GM18858 (cell line): ENCODE data around the gene ARL5C.
A peak's percentile ranks its signal among the peaks of the same experiment; 100 is the strongest.

Experiments used
- ATAC-seq: cut with Tn5 transposase; IDR thresholded peaks from one replicate; pipeline ENCODE4 v1.9.1; 2021; ENCODE audit not compliant: unreplicated experiment

The ARL5C gene

DNA sequence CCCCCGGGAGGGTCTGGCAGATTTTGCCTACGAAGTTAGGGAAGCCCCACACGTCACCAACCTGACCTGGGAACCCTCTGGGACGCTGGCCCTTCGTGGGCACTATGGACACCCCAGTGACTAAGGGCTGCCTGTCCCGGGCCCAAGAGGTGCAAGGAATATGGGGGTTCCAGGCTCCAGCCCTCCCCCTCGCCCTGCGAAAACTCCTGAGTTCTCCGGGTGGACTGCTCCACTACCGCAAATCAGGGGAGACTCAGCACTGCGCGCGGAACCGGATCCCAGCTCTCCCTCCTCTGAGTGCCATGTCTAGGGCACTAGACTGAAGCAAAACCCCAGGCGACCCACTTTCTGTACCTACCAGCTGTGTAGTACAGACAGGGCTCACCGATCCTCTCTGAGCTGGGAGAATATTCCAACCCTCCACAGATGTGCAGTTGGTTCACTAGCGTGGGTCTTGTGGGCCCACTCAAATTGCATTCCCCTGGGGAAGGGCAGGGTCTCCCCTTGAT lies at the start of gene ARL5C:
TSS of gene ARL5C (minus strand) at position 321 of the 509 bp plus-strand sequence. CDS start 401 bp downstream, outside the sequence.
- no peak for ATAC-seq

DNA sequence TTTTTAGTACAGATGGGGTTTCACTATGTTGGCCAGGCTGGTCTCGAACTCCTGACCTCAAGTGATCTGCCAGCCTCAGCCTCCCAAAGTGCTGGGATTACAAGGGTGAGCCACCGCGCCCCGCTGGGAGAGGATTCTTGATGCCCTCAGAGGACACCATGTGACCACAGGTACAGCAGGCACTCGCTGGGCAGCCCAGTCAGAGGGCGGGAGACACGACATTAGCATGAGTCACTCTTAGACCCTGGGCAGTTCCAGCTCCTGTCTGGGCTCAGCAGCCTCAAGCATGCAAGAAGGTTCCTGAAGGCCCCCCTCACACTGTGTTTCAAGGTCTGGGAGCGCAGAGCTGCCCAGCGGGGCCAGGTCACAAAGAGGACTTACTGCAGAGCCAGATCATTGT lies 47.9 kb upstream of the ARL5C start:
- ATAC-seq: no peak

DNA sequence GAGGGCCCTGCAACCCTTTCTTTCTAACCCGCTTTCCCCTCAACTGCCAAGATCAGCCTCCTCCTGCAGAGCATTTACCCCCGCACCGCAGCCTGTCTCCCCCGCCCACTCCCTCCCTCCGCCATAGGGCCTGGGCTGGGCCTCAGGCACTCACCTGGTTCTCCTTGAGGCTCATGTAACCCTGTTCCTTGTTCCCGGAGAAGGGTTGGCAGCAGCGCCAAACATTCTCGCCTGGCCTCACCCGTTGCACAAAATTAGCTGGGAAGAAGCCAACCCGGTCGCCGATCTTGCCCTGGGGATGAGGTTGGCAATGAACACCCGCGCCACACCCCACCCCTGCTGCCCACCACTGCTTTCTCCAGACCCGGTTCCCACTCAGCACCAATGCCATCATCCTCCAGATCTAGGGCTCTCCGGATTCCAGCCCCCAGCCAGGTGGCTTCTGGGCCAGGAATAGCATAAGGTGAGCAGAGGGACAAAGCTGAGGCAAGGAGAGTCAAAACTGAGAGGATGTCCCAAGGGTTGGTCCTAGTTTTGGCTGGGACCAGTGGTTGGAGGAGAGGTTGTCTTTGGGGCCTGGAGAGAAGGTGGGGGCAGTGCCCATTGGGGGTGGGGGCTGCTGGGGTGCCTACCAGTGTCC lies 47.0 kb upstream of the ARL5C start:
- ATAC-seq: no peak

DNA sequence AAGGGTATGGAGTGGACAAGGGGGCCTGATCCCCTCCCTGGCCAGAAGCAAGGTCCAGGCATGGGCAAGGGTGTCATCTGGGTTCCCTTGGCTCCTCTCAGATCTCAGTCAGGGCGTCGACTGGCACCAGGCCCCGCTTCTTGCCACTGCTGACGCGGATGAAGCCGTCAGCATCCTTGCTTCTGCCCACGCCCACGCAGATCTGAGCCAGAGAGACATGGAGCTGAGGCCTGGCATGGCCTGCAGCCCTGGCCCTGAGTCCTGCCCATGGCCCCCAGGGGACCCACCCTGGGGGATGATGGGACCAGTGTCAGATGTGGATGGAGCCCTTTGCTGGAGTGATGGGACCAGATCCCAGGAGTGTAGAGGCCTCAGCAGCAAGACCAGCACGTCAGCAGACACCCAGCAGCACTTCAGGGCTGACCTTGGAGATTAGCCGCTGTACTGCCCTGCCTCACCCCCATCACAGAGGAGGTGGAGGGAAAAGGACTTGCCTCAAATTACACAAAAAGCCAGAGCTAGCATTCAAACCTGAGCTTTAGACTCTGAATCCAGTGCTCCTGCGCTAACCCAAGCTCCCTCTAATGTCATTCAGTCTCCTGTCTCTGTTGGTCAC lies 46.3 kb upstream of the ARL5C start:
- ATAC-seq: no peak

DNA sequence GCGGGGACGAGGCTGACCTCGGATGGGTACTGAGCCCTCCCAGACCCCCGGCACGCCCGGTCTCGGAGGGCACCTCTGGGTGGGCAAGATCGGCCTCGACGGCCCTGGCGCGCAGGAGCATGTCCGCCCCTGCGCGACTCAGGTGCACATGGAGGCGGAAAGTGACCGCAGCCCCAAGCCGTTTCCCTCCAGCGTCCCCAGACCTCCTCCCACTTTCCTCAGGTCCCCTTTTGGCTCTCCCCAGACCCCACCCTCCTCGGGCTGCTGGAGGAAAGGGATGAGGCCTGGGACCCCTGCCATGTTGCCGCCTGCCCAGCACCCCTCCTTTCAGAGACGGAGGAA lies 44.1 kb upstream of the ARL5C start:
- no peak for ATAC-seq

DNA sequence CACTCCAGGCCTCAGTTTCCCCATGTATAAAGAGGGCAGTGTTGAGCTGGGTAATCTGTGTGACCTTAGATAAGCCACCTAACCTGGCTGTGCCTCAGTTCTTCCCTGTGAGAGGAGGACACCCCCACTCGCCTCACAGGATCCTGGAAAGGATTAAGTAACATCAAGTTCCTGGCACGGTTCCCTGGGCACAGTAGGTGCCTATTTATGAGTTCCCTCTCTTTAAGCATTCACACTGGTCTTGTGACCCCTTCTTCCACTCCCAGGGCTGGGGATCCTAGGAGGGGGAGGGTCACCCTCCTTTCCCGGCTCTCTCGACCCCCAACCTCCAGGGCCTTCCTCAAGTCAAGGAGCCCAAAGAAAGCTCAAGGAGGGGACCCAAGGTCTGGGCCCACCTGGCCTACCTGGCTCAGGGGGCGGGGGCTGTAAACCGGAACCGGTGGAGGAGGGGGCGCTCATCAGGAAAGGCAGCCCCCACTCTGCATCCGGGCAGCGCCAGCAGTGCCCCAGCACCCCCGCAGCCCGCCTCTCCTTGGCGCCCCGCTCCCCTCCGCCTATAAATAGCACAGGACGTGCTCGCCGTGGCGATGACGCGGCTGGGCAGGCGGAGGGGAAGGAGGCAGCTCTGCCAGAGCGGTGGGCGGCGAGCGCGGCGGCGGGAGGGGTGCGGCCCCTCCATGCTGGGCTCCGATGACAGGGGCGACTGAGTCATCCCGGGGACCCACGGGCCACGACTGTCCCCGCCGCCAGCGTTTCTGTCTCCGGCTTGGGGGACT lies 43.5 kb upstream of the ARL5C start:
- no peak for ATAC-seq

DNA sequence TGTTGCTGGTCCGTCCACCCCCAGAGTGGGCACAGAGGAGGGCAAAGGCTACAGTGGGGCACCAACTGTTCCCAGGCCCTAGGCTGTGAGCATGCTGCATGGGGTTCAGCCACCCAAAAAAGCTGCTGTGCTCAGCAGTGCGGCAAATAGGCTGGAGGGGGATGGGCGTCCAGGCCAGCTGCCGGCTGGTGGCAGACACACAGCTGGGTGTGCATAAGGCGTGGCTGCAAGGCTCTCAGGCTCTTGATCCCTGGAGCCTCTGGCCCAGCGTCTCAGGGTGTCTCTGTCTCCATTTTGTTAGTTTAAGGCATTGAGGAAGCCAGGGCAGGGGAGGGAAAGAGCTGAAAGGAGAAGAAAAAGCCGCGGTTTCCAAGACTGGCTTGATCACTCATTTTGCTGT lies 42.9 kb upstream of the ARL5C start:
- no peak for ATAC-seq

DNA sequence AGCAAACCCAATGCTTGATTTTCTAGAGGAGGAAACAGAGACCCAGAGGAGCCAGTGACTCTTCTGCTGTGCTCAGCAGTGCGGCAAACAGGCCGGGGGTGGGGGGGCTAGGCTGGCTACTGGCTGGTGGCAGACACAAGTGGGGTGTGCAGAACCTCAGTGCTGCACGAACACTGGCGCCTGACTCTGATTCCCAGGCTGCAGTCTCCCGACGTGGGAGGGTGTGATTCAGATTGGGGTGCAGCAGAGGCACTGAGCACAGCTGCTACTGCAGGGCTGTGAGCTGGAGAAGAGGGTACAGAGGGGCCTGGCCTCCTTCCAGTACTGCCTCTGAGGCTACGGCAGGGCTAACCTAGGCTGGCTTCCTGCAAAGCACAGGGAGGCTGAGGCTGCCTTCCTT lies 42.2 kb upstream of the ARL5C start:
- ATAC-seq: no peak

DNA sequence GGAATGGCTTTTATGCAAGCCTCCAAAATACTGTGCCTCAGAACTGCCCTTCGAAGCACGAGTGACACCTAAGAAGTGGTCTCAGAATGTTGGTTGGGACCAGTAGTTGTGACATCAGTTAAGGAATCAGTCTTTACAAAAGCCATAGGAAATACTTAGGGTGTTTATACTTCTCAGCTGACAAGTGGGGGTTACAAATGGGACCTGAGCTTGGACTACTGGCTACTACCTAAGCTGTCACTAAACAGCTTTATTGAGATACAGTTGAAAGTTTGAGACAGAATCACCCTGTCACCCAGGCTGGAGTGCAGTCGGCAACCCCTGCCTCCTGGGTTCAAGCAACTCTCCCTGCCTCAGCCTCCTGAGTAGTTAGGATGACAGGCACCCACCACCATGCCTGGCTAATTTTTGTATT lies 39.2 kb upstream of the ARL5C start:
- no peak for ATAC-seq

DNA sequence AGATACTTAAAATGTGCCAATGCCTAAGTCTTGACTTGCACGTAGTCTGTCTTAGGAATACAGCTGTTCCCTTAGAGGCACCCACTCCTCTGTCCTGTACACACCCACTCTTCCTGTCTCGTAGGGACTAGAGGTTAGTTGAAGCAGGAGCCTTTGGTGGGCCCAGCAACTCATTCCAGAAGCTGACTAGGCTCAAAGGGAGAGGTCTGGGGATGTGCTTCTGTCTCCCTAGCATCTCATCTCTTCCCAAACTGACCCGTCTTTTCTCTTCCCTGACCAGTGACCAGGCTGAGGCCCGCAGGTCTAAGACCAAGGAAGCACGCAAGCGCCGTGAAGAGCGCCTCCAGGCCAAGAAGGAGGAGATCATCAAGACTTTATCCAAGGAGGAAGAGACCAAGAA lies 38.3 kb upstream of the ARL5C start:
- no peak for ATAC-seq

DNA sequence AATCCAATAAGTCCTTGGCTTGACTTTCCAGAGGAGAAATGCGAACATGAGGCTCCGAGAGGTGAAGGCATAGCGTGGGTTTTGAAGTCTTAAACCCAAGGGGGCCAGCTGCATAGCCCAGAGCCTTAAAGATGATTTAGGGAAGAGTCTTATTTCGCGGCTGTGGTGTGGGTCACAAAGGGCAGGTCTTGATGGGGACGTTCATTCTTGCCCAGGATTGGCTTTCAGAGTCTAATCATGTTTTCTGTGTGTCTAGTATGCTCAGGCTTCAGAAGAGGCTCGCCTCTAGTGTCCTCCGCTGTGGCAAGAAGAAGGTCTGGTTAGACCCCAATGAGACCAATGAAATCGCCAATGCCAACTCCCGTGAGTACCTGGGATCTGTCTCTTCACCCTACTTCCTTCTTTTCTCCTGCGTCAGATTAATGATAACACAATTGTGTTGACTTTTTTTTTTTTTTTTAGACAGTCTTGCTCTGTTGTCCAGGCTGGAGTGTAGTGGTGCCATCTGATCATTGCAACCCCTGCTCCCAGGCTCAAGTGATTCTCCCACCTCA lies 35.1 kb upstream of the ARL5C start:
- ATAC-seq: no peak

GRCh38 chr17:39200070-39200879 lies 34.3 kb upstream of the ARL5C start, which contains the start of gene RPL19:
TSS of gene RPL19 (plus strand) at chr17:39200283. CDS start at chr17:39200345, 62 bp downstream.
- peak; percentile 41 for ATAC-seq

GRCh38 chr17:39199820-39200069 lies 33.8 kb upstream of the ARL5C start:
- ATAC-seq: peak; percentile 59

DNA sequence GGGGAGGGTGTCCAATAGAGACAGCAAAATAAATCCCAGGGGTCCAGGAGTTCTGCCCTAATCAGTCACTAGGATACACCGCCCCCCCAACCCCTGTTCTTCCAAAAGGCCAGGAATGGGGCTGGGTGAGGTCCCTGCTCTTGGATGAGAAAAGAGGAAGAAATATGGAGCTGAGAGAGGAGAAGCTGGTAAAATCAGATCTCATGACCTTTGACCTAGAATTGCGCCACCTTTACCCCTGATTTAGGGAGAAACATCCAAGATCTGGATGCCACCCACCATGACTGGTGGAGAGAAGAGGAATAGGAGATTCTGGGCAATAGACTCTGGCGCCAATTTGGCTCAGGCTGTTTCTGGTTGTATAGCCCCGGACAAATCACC lies 32.2 kb upstream of the ARL5C start:
- no peak for ATAC-seq

DNA sequence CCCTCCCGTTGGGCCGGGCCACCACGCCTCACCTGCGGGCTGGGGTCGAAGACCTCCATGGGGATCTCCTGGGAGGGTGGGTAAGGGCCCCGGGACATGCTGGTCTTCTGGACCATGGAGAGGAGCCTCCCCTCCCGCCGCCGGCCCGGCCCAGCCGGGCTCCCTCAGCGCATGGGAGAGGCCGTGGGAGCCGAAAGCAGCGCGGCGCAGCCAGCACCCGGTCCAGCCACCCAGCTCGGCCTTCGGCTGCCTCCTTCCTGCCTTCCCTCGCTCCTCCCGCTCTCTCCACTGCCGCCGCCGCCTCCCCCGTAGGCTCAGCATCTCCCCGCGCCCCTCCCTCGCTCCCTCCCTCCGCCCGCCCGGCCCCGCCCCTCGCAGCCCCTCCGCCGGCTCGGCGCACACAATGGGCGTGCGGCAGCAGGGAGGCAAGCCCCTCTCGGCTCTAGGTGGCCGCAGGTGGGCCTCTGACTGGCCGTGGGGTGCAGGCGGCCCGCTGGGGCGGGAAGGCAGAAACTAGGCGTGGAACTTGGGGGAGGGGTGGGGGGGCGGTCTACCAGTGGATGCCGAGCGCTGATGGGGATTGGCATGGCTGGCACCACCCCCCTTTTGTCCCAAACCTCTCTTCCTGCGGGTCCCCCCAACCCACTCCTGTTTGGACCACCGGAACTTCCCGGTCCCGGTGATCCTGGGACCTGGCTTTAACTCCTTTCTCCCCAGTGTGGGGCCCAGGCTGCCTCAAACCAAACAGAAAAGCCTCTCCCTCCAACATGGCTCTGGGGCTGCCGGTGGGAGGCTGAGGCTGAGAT lies 31.6 kb upstream of the ARL5C start, which contains the start of gene CACNB1:
TSS of gene CACNB1 (minus strand) at position 290 of the 806 bp plus-strand sequence. CDS start at position 116, 174 bp downstream.
- no peak for ATAC-seq

GRCh38 chr17:39196808-39197291 lies 30.9 kb upstream of the ARL5C start:
- ATAC-seq: no peak

GRCh38 chr17:39196241-39196807 lies 30.4 kb upstream of the ARL5C start:
- no peak for ATAC-seq

GRCh38 chr17:39195568-39196160 lies 29.7 kb upstream of the ARL5C start:
- no peak for ATAC-seq

GRCh38 chr17:39194985-39195524 lies 29.1 kb upstream of the ARL5C start:
- no peak for ATAC-seq
